Gastrocnemius medialis (tissue), 4 donors: Measurements from ENCODE around the gene HERC3. TPM values are rescaled to one million over a fixed set of nuclear protein-coding genes. Genes with fewer than 3 reads are reported as not detected.

Source experiments
- ATAC-seq, 2 donors: fragments of 150-250 bp; one replicate each; pipeline ENCODE4 v1.9.1; 2016
- DNase-seq, 2 donors: peaks; one replicate each; pipeline ENCODE4 v3.0.0-alpha.2; 2019
- H3K27ac ChIP-seq, 4 donors: fragments of 200-600 bp; sonication (generic); 1 replicate in 1 of 4; 2 replicates in 3 of 4; pipeline ENCODE4 v1.5.1; 2016 to 2018; ENCODE audit warnings: mild to moderate bottlenecking in 2 of 4, moderate library complexity in 1 of 4
- H3K27me3 ChIP-seq, 3 donors: fragments of 200-600 bp; sonication (generic) in 2 of 3; 1 replicate in 1 of 3; 2 replicates in 2 of 3; pipeline versions ENCODE4 v1.5.1 to v1.6.0; 2016 to 2019; ENCODE audit warnings: mild to moderate bottlenecking in 1 of 3, moderate library complexity in 1 of 3
- H3K36me3 ChIP-seq, 2 donors: fragments of 200-600 bp; sonication (generic) in 1 of 2; one replicate each; pipeline ENCODE4 v1.5.1; 2017 to 2018
- H3K4me1 ChIP-seq, 2 donors: fragments of 200-600 bp; sonication (generic) in 1 of 2; one replicate each; pipeline ENCODE4 v1.5.1; 2016 to 2017; ENCODE audit warnings: mild to moderate bottlenecking in 2 of 2
- H3K4me3 ChIP-seq, 4 donors: fragments of 200-600 bp; sonication (generic) in 3 of 4; 1 replicate in 1 of 4; 2 replicates in 3 of 4; pipeline ENCODE4 v1.5.1; 2016 to 2019; ENCODE audit warnings: mild to moderate bottlenecking in 2 of 4
- H3K9me3 ChIP-seq, 3 donors: fragments of 200-600 bp; sonication (generic) in 2 of 3; 1 replicate in 1 of 3; 2 replicates in 2 of 3; pipeline ENCODE4 v1.5.1; 2016 to 2019
- POLR2A ChIP-seq, 2 donors: fragments of 450-650 bp; IDR thresholded peaks; one replicate each; pipeline ENCODE4 v1.6.1; 2017; ENCODE audit warnings: antibody characterized with exemption in 2 of 2, mild to moderate bottlenecking in 2 of 2, moderate library complexity in 2 of 2
- in situ Hi-C, 4 donors: fragments of 200-750 bp; cut with MboI; loops; one replicate each; pipeline versions ENCODE4 v1.15.0 to v1.8.0; 2017; ENCODE audit warnings: low sequenced_read_pairs in 4 of 4
- intact Hi-C: fragments of 100-400 bp; cut with DNase I; formaldehyde crosslinking; loops from one replicate; pipeline ENCODE4 v1.15.1; 2023; ENCODE audit warnings: low total_unique reads
- total RNA-seq, 4 donors: library from RNA; depleted of rRNA; stranded (reverse); fragments of >200 nt; gene quantifications; one replicate each; pipeline versions ENCODE4 v1.1.0 to v1.2.3, GENCODE V29; 2016
- TF ChIP-seq, protein P1 (sequence below), 5 experiments: fragments of 450-650 bp in 3 of 5; fragments of 200-600 bp in 2 of 5; sonication (generic) in 2 of 5; IDR thresholded peaks in 4 of 5; conservative IDR thresholded peaks in 1 of 5; 1 replicate in 4 of 5; 2 replicates in 1 of 5; pipeline ENCODE4 v1.5.1; 2016 to 2019; ENCODE audit warnings: antibody characterized with exemption in 5 of 5, mild to moderate bottlenecking in 3 of 5, moderate library complexity in 3 of 5

The HERC3 gene
- total RNA-seq, 4 donors from 2014 or later: 16.2 to 32.3 (median 21.9) TPM

DNA sequence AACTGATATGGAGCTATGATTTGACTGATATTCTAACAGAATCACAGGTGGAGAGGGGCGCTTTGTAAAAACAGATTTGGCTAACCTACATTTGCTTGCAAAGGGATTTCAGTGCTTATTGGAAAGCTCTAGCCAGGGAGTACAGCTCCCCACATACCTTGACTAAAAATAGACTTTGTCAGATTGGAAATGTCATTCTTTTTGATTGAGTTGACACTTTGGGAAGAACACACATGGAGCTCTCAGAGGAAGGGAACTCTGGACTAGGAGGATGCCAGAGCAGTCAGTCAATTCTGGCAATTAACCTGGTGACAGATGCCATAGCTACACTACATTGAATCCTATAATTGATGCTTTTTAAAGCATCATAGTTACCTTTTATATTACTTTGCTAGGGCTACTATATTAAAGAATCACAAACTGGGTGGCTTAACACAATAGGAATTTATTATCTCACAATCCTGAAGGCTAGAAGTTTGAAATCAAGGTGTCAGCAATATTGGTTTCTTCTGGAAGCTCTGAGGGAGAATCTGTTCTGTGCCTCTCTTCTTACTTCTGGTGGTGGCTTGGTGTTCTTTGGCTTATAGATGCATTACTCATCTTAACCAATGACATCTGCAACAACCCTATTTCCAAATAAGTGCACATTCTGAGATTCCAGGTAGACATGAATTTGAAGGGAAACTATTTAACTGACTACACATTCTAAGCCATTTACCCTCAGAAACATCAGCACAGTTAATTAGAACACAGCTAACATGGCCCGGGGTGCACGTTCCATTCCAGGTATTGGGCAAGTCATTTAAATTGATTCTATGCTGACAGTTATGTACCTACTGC, 8.4 kb upstream of the HERC3 start:
- Histone ChIP-seq H3K27ac (no peak overlapping the region), H3K4me3 (no peak overlapping the region)
- intact Hi-C loops: loop anchor here (5.0 kb wide), 1 partner anchor 38 kb away; no protein-coding TSS in a partner anchor

DNA sequence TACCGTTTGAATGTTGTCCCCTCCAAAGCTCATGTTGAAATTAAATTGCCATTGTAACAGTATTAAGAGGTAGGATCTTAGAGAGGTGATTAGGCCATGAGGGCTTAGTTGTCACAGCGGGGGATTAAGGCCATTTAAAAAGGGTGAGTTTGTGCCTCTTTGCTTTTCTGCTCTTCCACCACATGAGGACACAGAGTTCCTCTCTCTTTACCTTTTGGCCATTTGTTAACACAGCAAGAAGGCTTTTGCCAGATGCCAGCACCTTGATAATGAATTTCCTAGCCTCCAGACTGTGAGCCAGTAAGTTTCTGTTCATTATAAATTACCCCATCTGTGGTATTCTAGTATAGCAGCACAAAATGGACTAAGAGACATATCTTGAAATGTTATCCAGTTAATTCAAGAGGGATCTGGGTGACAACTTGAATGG, 7.8 kb upstream of the HERC3 start:
- intact Hi-C loops: loop anchor here (5.0 kb wide), 1 partner anchor 38 kb away; no protein-coding TSS in a partner anchor
- in situ Hi-C loops: no loop called here
- Histone ChIP-seq H3K27ac (no peak overlapping the region), H3K4me1 (peaks cover 0 to 24% of the 10 kb centered on the region in 2 donors), H3K36me3 (no peaks in the 10 kb centered on the region), H3K27me3 (no peaks in the 10 kb centered on the region), H3K9me3 (no peaks in the 10 kb centered on the region), H3K4me3 (no peak overlapping the region)
- no peak for TF ChIP-seq POLR2A (IDR thresholded peaks at IDR 0.05)
- TF ChIP-seq, protein P1, sequence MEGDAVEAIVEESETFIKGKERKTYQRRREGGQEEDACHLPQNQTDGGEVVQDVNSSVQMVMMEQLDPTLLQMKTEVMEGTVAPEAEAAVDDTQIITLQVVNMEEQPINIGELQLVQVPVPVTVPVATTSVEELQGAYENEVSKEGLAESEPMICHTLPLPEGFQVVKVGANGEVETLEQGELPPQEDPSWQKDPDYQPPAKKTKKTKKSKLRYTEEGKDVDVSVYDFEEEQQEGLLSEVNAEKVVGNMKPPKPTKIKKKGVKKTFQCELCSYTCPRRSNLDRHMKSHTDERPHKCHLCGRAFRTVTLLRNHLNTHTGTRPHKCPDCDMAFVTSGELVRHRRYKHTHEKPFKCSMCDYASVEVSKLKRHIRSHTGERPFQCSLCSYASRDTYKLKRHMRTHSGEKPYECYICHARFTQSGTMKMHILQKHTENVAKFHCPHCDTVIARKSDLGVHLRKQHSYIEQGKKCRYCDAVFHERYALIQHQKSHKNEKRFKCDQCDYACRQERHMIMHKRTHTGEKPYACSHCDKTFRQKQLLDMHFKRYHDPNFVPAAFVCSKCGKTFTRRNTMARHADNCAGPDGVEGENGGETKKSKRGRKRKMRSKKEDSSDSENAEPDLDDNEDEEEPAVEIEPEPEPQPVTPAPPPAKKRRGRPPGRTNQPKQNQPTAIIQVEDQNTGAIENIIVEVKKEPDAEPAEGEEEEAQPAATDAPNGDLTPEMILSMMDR (IDR thresholded peaks at IDR 0.05 in 4 of 5, conservative IDR thresholded peaks at IDR 0.05 in 1 of 5): no peak
- ATAC-seq (no peak), DNase-seq (no peak)

More for the DNA sequence above, 8.4 kb upstream of the HERC3 start:
- H3K4me1 ChIP-seq: peaks cover 0 to 24% of the 10 kb centered on the region in 2 donors
- no peaks in the 10 kb centered on the region for H3K27me3 ChIP-seq
- DNase-seq: no peak
- H3K36me3 ChIP-seq: no peaks in the 10 kb centered on the region
- in situ Hi-C loops: no loop called here
- TF ChIP-seq POLR2A (IDR thresholded peaks at IDR 0.05): no peak
- TF ChIP-seq, protein P1 (IDR thresholded peaks at IDR 0.05 in 4 of 5, conservative IDR thresholded peaks at IDR 0.05 in 1 of 5): no peak
- no peaks in the 10 kb centered on the region for H3K9me3 ChIP-seq
- ATAC-seq: no peak

DNA sequence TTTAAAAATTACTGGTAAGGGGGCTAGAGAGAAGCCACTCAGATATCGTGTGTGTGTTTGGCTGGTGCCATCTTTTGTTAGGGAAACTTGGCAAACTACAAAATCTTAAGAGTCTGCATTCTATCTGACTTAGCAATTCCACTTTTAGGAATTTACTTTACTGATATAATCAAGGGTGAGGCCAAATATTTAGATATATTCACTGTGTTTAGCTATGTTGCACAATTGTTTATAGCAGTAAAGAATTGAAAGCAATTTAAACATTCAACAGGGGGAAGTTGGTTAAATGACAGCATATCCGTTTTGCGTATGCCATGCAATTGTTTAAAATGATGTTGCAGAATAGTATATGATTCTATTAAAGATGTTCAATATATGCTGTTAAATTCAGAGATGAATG, 6.4 kb upstream of the HERC3 start:
- ATAC-seq (no peak), DNase-seq (no peak)
- H3K4me1 ChIP-seq: peaks cover under 1 to 25% of the 10 kb centered on the region in 2 donors
- TF ChIP-seq, protein P1 (IDR thresholded peaks at IDR 0.05 in 4 of 5, conservative IDR thresholded peaks at IDR 0.05 in 1 of 5): no peak
- no peak for TF ChIP-seq POLR2A (IDR thresholded peaks at IDR 0.05)
- H3K27ac ChIP-seq: no peak overlapping the region
- H3K36me3 ChIP-seq: no peaks in the 10 kb centered on the region
- intact Hi-C loops: no loop called here
- in situ Hi-C loops: no loop called here
- no peak overlapping the region for H3K4me3 ChIP-seq
- H3K27me3 ChIP-seq: no peaks in the 10 kb centered on the region
- no peaks in the 10 kb centered on the region for H3K9me3 ChIP-seq

DNA sequence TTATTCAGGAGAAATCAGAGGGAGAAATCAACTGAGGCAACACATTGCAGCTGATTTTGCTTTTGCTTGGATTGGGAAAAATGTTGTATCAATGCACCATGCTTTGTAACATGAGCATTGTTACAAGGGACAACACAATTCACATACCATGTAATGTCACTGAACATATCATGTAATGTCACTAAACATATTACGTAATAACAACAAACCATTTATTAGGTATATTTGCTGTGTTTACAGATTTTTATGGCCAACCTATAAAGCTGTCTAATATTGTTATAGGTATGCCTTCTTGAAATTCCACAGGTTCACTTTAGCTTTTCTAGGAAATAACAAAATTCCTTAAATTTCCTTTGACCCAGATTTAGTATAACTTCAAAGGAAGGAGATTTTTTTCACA, 5.0 kb upstream of the HERC3 start:
- no peak for TF ChIP-seq POLR2A (IDR thresholded peaks at IDR 0.05)
- TF ChIP-seq, protein P1 (IDR thresholded peaks at IDR 0.05 in 4 of 5, conservative IDR thresholded peaks at IDR 0.05 in 1 of 5): no peak
- H3K9me3 ChIP-seq: no peaks in the 10 kb centered on the region
- ATAC-seq (no peak), DNase-seq (no peak)
- no peaks in the 10 kb centered on the region for H3K36me3 ChIP-seq
- peaks cover 8 to 31% of the 10 kb centered on the region in 2 donors for H3K4me1 ChIP-seq
- no peak overlapping the region for H3K27ac ChIP-seq
- in situ Hi-C loops: no loop called here
- no peak overlapping the region for H3K4me3 ChIP-seq
- intact Hi-C loops: no loop called here
- H3K27me3 ChIP-seq: no peaks in the 10 kb centered on the region
